GM12801 (cell line): ENCODE results near the gene N4BP2L1.

Experiments used
- CTCF ChIP-seq: IDR thresholded peaks from one replicate; pipeline ENCODE4 v1.5.1; 2011; ENCODE audit warnings: control low read depth; ENCODE audit not compliant: insufficient read length; ENCODE audit errors: extremely low read depth

N4BP2L1 gene

DNA sequence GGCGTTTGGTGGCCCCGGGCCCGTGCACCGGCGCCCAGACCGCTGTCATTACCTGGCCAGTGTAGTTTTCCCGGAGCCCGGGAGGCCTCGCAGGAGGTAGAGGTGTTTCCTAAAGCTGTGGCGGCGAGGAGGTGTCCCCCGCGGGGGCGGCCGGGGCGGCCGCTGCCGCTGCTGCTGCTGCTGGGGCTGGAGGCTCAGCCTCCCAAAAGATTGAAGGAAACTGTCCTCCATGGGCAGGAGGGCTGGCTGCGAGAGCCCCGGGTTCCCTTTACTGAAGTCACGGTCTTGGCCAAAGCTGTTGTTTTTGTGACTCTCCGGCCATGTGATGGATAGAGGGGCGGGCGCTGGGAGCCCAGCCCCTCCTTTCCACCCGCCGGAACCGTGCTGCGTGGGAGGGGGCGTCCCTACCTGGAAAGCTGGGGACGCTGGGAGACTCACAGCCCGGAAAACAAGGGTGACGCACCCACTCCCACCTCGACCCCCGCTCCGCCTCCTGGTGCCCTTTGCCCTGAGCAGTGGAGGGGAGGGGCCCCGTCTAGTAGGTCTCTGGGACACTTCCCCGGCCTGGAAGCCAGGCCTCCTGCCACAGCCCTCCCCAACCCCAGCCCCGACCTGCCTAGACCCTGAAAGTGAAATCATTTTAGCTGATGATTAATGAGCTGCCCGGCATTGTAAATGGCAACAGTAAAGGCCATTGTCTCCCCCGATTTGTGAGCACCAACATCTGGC lies at the start of gene N4BP2L1:
Gene N4BP2L1, minus strand, starts transcription at position 279 of the 729 bp plus-strand sequence. Its CDS starts 48 bp downstream, at position 231.
- TF ChIP-seq CTCF, result no peak

GRCh38 chr13:32476892-32477291 lies 49.0 kb upstream of the N4BP2L1 start:
- TF ChIP-seq CTCF, result no peak

GRCh38 chr13:32476021-32476731 lies 48.2 kb upstream of the N4BP2L1 start:
- TF ChIP-seq CTCF, result no peak

DNA sequence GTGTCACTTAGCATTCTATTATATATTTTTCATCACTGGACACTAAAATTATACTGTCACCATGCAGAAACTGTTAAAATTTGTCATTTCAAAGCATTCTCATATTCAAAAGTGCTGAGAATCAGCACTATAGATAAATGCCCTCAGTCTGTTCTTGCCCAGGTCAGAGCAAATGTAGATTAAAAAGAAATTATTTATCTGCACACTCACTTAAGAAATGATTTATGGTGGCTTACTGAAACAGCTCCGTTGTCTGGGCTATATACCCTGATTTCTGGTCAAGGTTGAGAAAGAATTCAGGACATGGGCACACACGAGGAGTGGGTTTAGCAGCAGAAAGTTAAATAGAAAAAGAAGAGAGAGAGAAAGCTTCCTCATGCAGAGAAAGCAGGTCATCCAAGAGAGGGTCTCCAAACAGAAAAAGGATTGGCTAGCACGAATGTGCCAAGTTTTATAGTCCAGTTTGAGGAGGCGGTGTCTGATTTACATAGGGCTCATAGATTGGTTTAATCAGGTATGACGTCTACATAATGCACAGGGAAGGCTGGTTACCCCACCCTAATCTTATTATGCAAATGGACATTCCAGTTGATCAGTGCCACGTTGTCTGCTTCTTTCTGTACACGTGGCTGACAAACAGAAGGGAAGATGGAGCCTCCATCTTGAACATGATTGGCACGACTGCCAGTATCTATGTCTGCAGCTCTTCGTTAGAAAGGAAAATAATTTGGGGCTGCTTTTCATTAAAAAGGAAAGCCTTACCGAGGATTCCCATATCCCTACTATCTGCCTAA lies 47.3 kb upstream of the N4BP2L1 start:
- TF ChIP-seq CTCF, result no peak

DNA sequence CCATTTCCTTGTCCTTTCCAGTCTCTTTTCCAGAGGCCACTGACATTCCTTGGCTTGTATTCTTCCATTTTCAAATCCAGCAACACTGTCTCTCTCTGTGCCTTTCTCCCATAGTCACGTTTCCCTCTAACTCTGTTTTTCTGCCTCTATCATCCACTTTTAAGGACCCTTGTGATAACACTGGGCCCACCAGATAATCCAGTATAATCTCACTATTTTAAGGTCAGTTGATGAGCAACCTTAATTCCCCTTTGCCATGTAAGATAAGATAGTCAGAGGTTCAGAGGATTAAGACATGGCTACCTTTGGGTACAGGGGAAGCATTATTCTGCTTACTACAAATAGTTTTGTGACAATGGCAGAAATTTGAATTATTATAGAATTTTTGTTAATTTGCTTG lies 45.7 kb upstream of the N4BP2L1 start:
- no peak for TF ChIP-seq CTCF

DNA sequence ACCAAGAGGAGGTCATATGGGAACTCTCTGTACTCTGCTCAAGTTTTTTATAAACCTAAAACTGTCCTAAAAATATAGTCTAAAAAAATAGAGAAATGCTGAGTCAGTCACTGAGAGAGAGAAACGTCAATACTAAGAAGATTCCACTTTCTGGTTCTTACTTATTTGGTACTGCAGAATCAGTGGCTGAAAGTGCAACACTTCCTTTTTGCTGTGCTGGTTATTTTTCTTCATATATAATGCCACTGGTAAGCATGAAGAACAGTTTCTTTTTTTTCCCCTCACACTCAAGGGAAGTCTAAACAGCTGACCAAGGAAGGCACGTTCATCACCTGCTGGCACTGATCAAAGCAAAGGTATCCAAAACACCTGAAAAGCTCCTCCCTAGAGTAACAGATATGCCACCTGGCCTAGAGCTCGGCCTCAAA lies 44.3 kb upstream of the N4BP2L1 start:
- no peak for TF ChIP-seq CTCF
